ENCODE data around the gene MAN1C1.
A peak's percentile ranks its signal among the peaks of the same experiment; 100 is the strongest.

The MAN1C1 gene

DNA sequence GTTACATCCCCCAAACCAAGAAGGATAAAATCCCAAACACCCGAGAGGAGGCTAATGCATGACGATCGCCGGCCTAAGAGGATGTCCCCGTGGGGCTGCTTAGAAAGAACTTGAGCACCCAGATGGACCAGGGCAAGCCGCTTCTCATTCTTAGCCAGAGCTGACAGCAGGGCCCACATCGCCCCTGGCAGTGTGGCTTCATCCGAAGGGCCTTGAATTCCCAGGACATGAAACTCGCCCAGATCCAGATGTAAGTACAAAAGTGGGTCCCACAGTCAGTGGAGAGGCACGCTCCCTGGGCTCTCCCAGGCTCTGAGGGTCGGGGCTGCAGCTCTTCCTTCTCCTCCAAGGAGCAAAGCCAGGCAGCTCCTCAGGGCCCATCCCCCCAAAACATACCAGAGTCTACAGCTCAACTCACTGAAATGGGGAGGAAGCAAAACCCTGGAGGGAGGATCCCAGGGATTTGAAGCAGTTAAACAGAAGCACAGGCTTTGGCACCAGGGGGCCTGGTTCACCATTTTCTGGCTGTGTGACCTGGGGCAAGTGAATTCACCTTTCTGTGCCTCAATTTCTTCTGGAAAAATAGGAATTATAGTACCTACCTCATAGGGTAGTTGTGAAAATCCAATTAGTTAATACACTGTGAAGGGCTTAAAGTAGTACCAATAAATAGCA is 85.6 kb downstream of the MAN1C1 start:
- Histone ChIP-seq H3K27ac (peak overlapping the region in 5 of 21 experiments; percentile 15 to 67 (median 26)), H3K4me3 (no peak overlapping the region)

- H3K4me3 ChIP-seq, result no peak overlapping the region
- no peak overlapping the region for H3K27ac ChIP-seq
Measured at GRCh38 chr1:25703041-25703440, 86.5 kb downstream of the MAN1C1 start.

DNA sequence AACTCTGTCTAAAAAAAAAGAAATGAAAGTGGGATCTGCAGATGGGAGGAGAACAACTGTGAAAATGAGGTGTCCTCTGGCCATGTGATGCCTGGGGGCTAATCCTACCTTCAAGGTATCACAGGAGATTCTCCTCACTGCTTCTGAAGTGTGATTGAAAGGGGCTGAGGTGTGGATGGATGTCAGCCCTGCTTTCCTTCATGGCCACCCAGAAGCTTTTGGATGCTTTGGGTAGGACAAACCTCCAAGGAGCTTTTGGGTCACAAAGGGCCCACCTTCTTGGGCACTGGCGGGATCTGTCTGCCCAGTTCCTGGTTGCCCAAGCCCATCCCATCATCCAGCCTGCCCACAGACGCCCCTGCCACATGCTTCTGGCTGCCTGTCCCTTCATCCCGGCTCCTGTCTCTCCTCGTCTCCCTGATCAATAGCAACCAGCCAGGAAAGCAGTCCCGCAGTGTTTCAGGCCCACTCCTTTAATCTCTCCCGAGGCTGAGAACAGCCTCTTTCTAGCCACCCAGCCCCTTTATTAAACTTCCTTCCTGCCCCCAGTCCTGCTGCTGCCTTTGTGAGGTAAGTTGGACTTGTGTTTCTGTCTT is 87.2 kb downstream of the MAN1C1 start:
- H3K4me3 ChIP-seq, result no peak overlapping the region
- peak overlapping the region in 8 of 21 experiments; percentile 4 to 62 (median 51) for H3K27ac ChIP-seq

DNA sequence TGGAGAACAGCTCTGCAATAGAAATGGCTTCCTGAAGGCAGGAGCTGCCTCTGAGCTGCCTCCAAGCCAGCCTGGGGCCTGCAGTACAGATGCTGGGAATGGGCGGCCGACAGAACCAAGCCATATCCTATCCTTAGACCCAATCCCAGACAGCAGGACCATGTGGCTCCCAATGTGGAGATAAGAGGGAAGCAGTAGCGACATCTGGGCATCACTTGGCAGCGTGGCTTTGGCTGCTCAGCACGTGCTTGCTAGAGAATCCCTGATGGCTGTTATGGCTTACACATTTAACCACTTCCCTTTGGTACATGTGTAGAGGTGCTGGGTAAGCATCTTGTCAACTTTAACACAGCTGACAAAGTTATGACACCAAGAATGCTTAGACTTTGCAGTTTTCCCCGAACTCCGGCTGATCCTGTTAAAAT is 87.7 kb downstream of the MAN1C1 start:
- Histone ChIP-seq H3K27ac (peak overlapping the region in 8 of 21 experiments; percentile 4 to 62 (median 51)), H3K4me3 (no peak overlapping the region)

DNA sequence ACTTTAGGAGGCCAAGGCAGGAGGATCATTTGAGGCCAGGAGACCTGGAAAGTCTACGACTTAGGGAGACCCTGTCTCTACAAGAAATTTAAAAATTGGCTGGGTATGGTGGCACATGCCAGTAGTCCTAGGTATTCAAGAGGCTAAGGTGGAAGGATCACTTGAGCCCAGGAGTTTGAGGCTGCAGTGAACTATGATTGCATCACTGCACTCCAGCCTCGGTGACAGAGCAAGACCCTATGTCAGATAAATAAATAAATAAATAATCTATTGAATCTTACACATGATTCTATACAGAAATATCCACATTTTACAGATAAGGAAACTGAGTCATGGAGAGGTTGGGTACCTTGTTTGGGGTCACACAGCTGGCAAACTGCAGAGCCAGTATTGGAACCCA is 89.1 kb downstream of the MAN1C1 start:
- H3K27ac ChIP-seq, result no peak overlapping the region

GRCh38 chr1:25706146-25707089 is 89.8 kb downstream of the MAN1C1 start:
- Histone ChIP-seq H3K27ac (peak overlapping the region in 5 of 21 experiments; percentile 10 to 32 (median 18)), H3K4me3 (no peak overlapping the region)

More for the DNA sequence above, 89.1 kb downstream of the MAN1C1 start:
- no peak overlapping the region for H3K4me3 ChIP-seq

DNA sequence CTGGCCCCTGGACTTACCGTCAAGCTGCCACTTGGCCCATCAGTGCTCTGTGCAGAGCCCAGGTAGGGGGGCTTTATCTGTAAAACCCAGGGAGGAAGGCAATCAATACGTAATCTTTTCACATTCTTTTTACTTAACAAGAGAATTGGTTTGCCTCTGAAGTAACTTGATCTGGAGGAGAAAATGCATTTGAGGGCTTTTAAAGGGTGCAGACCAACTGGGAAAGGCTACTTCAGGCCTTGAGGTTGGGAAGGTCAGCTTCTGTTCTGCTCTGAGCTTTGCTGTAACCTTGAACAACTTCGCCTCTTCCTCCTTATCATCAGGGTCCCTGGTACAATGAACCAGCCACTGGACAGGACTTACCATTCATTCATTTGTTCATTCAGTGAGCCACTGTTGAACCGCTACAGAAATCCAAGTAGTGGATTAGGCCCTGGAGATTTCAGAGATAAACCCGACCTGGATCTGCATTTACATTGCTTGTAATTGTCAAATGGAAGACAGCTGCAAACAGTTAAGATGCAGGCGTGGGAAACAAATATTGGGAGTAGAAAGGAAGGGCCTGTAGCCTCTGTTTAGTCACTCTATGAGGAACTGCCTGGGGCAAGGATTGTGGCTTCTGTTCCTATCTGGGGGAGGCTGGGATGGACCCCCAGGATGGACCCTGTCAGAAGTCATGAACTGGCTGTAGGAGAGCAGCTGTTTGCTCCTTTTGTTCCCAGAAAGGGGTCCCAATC is 90.9 kb downstream of the MAN1C1 start:
- H3K4me3 ChIP-seq, result no peak overlapping the region
- H3K27ac ChIP-seq, result peak overlapping the region in 16 of 21 experiments; percentile 2 to 65 (median 44)

DNA sequence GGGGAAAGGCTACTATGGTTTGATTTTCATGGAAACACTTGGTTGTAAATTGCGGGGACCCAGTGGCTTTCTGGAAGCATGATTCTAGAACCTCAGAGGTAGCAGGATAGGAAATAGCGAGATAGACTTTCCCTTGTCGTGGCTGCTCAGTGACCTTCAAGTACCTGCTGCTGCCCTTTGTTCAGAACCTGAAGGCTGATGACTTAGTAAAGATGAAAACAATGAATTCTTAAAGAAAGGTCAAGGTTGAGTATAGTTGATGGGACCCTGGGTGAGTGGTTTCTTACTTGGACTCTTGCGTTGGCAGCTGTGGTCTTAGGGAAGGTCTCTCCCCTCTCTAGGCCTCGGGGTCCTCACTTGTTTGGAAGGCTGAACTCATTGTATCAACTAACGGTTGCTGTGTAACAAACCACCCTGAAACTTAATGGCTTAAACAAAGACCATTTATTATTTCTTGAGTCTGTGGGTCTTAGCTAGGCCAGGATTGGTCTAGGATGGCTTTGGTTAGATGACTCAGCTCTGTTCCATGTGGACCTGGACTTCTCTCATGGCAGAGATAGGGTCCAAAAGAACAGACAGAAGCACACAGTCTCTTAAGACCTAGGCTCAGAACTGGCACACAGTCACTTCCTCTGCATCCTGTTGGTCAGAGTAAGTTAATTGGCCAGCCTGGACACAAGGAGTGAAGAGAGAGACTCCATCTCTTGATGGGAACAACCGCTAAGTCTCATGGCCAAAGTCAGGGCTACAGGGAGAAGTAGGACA is 94.2 kb downstream of the MAN1C1 start:
- no peak overlapping the region for H3K4me3 ChIP-seq
- H3K27ac ChIP-seq, result peak overlapping the region in 1 of 21 experiments; percentile 30

- no peak overlapping the region for H3K4me3 ChIP-seq
- H3K27ac ChIP-seq, result peak overlapping the region in 4 of 21 experiments; percentile 21 to 42 (median 26)
Measured at GRCh38 chr1:25711555-25712298, 95.1 kb downstream of the MAN1C1 start.

GRCh38 chr1:25712299-25712970 is 95.8 kb downstream of the MAN1C1 start:
- peak overlapping the region in 3 of 21 experiments; percentile 22 to 42 (median 30) for H3K27ac ChIP-seq
- H3K4me3 ChIP-seq, result no peak overlapping the region

GRCh38 chr1:25713961-25714360 is 97.4 kb downstream of the MAN1C1 start:
- Histone ChIP-seq H3K4me3 (no peak overlapping the region), H3K27ac (no peak overlapping the region)

- H3K4me3 ChIP-seq, result no peak overlapping the region
- no peak overlapping the region for H3K27ac ChIP-seq
Measured at GRCh38 chr1:25714372-25714931, 97.9 kb downstream of the MAN1C1 start.

- H3K27ac ChIP-seq, result no peak overlapping the region
- no peak overlapping the region for H3K4me3 ChIP-seq
Measured at GRCh38 chr1:25715888-25716287, 99.3 kb downstream of the MAN1C1 start.

- Histone ChIP-seq H3K27ac (no peak overlapping the region), H3K4me3 (no peak overlapping the region)
Measured at GRCh38 chr1:25716320-25716719, 99.7 kb downstream of the MAN1C1 start.

DNA sequence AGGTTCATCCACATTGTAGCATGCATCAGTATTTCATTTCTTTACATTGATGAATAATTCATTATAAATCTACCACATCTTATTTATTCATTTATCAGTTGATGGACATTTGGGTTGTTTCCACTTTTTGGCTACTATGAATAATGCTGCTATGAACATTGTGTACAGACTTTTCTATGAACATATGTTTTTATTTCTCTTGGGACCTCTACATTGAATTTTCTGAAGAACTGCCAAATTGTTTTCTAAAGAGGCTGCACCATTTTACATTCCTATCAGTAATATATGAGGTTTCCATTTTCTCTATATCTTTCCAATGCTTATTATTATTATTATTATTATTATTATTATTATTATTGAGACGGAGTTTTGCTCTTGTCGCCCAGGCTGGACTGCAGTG is 102.1 kb downstream of the MAN1C1 start:
- H3K4me3 ChIP-seq, result no peak overlapping the region
- H3K27ac ChIP-seq, result no peak overlapping the region

DNA sequence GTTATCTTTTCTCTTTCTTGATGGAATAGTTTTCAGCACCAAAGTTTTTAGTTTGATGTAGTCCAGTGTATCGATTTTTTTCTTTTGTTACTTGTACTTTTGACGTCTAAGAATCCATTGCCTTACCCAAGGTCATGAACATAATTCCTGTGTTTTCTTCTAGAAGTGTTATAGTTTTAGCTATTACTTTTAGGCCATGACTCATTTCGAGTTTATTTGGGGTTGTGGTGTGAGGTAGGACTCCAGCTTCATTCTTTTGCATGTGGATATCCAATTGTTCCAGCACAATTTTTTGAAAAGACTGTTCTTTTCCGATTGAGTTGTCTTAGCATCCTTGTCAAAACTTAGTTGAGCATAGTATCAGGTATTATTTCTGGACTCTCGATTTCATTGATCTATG is 104.0 kb downstream of the MAN1C1 start:
- no peak overlapping the region for H3K27ac ChIP-seq
- no peak overlapping the region for H3K4me3 ChIP-seq

DNA sequence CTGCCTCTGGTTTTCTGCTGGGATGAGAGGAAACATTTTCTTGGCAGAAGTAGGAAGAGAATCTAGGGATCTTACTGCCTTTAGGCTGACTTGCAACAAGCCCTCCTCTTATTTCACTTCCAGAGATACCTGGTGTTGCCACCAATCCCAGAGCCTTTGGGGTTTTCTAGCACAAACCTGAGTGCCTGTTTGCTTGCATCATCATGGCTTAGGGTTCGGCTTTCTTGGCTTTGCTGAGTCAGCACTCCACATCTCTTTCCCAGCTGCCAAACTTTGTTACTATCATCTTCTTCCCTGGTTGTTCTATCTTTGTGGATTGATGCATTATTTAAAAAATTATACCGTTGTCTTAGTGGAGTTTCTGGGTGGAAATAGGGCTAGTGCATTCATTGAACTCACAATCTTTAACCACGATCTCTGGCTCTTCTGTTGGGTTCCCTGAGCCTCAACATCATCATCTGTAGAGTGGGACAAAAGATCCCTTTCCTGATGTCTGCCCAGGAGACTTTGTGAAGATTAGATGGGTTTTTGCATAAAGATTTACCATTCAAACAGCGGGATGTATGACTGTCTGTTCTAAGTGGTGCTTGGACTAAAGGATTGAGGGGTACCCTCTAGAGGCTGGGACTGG is 106.8 kb downstream of the MAN1C1 start:
- no peak overlapping the region for H3K27ac ChIP-seq
- H3K4me3 ChIP-seq, result no peak overlapping the region
